MCF 10A (cell line): ENCODE data around the gene DUSP22. TPM values are rescaled to one million over a fixed set of nuclear protein-coding genes. Genes with fewer than 3 reads are reported as not detected.

Experiments
- BruUV-seq: library from RNA; stranded (reverse); fragments of 400-500 nt; replicated peaks from 2 replicates; lab custom pipeline; 2021; lab: Mats Ljungman, UMichigan
- CTCF ChIA-PET: fragments of 300-600 bp; sonication (Branson Sonifier 250); formaldehyde crosslinking; extraction: SDS; loops from one replicate; lab custom pipeline; 2021; ENCODE audit warnings: antibody characterized with exemption, inconsistent platforms; lab: Yijun Ruan, JAX
- POLR2A ChIA-PET: fragments of 300-600, 350-650 bp; sonication (Branson Sonifier 250); formaldehyde crosslinking; extraction: SDS; loops from one replicate; lab custom pipeline; 2020; ENCODE audit warnings: antibody characterized with exemption, inconsistent platforms; lab: Yijun Ruan, JAX
- DNase-seq: peaks from one replicate; pipeline ENCODE4 v3.0.0-alpha.2; 2018; ENCODE audit not compliant: unreplicated experiment
- H3K27ac Mint-ChIP-seq: one replicate; pipeline ENCODE4 v1.8.0; 2022; ENCODE audit warnings: mild to moderate bottlenecking, low read depth, mixed read lengths; ENCODE audit not compliant: unreplicated experiment
- H3K27me3 Mint-ChIP-seq: one replicate; pipeline ENCODE4 v1.8.0; 2022; ENCODE audit warnings: mixed read lengths; ENCODE audit not compliant: insufficient read depth, unreplicated experiment
- H3K36me3 Mint-ChIP-seq: one replicate; pipeline ENCODE4 v1.8.0; 2022; ENCODE audit warnings: mild to moderate bottlenecking, moderate library complexity, mixed read lengths; ENCODE audit not compliant: insufficient read depth, unreplicated experiment
- H3K4me1 Mint-ChIP-seq: one replicate; pipeline ENCODE4 v1.8.0; 2022; ENCODE audit warnings: mixed read lengths; ENCODE audit not compliant: insufficient read depth, unreplicated experiment
- H3K4me3 Mint-ChIP-seq: one replicate; pipeline ENCODE4 v1.8.0; 2022; ENCODE audit warnings: mild to moderate bottlenecking, moderate library complexity, mixed read lengths; ENCODE audit not compliant: unreplicated experiment
- H3K9me3 Mint-ChIP-seq: one replicate; pipeline ENCODE4 v1.8.0; 2022; ENCODE audit warnings: mixed read lengths; ENCODE audit not compliant: unreplicated experiment
- CTCF ChIP-seq: fragments of 200-600 bp; IDR thresholded peaks from one replicate; pipeline ENCODE4 v1.8.0; 2022; ENCODE audit warnings: antibody characterized with exemption, mild to moderate bottlenecking; ENCODE audit not compliant: unreplicated experiment
- intact Hi-C: fragments of 100-400 bp; cut with micrococcal nuclease; formaldehyde crosslinking; loops from 2 replicates; pipeline ENCODE4 v1.14.1; 2022
- total RNA-seq: library from RNA; stranded (reverse); gene quantifications from 2 replicates; pipeline ENCODE4 v1.2.3, GENCODE V29; 2022

DUSP22 gene
- total RNA-seq, 1 experiment from 2014 or later: 29.4 TPM

GRCh38 chr6:300494-301198, 8.4 kb downstream of the DUSP22 start:
- intact Hi-C loops: no loop called here
- H3K4me1 Mint-ChIP-seq: peaks cover 10% of the 10 kb centered on the region
- no peak overlapping the region for H3K4me3 Mint-ChIP-seq
- H3K9me3 Mint-ChIP-seq: no peaks in the 10 kb centered on the region
- no TSS peak for BruUV-seq
- DNase-seq: no peak
- no peak overlapping the region for H3K27ac Mint-ChIP-seq
- POLR2A ChIA-PET: no interaction called here
- no peak for TF ChIP-seq CTCF
- no peaks in the 10 kb centered on the region for H3K27me3 Mint-ChIP-seq
- no peaks in the 10 kb centered on the region for H3K36me3 Mint-ChIP-seq
- CTCF ChIA-PET: no interaction called here

- Mint-ChIP-seq H3K36me3 (no peaks in the 10 kb centered on the region), H3K4me1 (peaks cover 6% of the 10 kb centered on the region), H3K27me3 (no peaks in the 10 kb centered on the region), H3K9me3 (no peaks in the 10 kb centered on the region), H3K27ac (no peak overlapping the region), H3K4me3 (no peak overlapping the region)
- POLR2A ChIA-PET: no interaction called here
- CTCF ChIA-PET: interaction anchor here (0.6 kb wide), 1 partner anchor 113 kb away, joined by 4 read pairs; no protein-coding TSS in a partner anchor
- TF ChIP-seq CTCF: no peak
- no peak for DNase-seq
- BruUV-seq: no TSS peak
- intact Hi-C loops: no loop called here
Measured at GRCh38 chr6:301526-301925, 9.2 kb downstream of the DUSP22 start.

- Mint-ChIP-seq H3K4me1 (no peaks in the 10 kb centered on the region), H3K4me3 (no peak overlapping the region), H3K27ac (no peak overlapping the region), H3K9me3 (no peaks in the 10 kb centered on the region), H3K36me3 (no peaks in the 10 kb centered on the region), H3K27me3 (no peaks in the 10 kb centered on the region)
- ChIA-PET POLR2A (interaction anchor here (1.4 kb wide), 1 partner anchor 12 kb away, joined by 4 read pairs; no protein-coding TSS in a partner anchor), CTCF (interaction anchor here (0.6 kb wide), 1 partner anchor 114 kb away, joined by 4 read pairs; no protein-coding TSS in a partner anchor)
- no TSS peak for BruUV-seq
- intact Hi-C loops: no loop called here
- no peak for TF ChIP-seq CTCF
- DNase-seq: no peak
Measured at GRCh38 chr6:301929-302705, 9.8 kb downstream of the DUSP22 start.

GRCh38 chr6:302760-303159, 10.5 kb downstream of the DUSP22 start:
- Mint-ChIP-seq H3K36me3 (no peaks in the 10 kb centered on the region), H3K27me3 (no peaks in the 10 kb centered on the region), H3K4me3 (no peak overlapping the region), H3K27ac (no peak overlapping the region), H3K4me1 (no peaks in the 10 kb centered on the region), H3K9me3 (no peaks in the 10 kb centered on the region)
- ChIA-PET POLR2A (interaction anchor here (1.4 kb wide), 1 partner anchor 11 kb away, joined by 4 read pairs; no protein-coding TSS in a partner anchor), CTCF (interaction anchor here (0.8 to 1.0 kb wide), 2 partner anchors 13 to 114 kb away, joined by 3 to 4 read pairs; no protein-coding TSS in a partner anchor)
- intact Hi-C loops: no loop called here
- BruUV-seq: no TSS peak
- no peak for TF ChIP-seq CTCF
- DNase-seq: no peak
